NCI-H128 (cell line): Measurements from ENCODE around the gene BCL2.

Experiments
- DNase-seq: peaks from one replicate; lab custom pipeline; 2025; ENCODE audit not compliant: unreplicated experiment; lab: John Stamatoyannopoulos, UW

Gene BCL2

DNA sequence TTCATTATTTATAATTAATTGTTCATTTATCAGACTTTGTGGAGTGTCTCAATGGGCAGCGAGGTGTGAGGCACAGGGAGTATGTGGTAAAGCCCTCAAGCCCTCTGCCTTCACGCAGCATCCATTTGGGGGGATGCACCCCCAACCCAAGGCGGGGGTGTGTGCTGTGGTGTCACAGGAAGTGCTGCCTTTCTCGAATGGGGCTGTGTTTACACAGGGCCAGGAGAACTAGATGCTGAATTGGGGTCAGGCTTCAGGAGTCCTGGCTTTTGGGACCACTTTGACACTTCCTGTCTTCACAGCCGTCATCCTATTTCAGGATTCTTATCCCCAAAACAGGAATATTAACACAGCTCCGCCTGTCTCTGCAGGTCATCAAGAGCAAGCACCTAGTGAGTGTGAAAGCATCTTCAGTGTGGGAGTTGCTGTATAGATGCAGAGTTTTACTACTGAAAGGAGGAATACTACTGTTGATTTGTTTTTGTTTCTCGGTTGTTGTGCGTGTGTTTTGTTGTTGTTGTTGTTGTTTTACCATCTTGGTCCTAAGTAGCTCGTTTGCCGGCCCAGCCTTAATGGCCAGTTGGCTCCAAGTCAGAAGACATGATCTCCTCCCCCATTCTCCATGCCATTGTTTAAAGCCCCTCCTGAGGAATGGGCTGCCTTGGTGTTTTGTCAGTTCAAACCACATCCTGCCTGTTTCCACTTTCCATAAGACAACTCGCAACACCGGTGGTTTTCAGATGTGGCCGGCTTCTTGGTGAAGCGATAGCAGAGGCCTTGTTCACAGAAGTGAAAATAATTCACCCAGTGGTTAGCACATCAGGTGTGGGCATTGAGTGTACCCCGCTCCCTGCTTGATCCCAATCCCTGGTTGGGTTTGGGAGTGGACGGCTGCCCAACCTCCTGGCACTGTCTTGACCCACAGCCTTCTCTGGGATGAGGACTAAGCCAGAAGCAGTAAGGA is 221.3 kb downstream of the BCL2 start:
- DNase-seq, result no peak

DNA sequence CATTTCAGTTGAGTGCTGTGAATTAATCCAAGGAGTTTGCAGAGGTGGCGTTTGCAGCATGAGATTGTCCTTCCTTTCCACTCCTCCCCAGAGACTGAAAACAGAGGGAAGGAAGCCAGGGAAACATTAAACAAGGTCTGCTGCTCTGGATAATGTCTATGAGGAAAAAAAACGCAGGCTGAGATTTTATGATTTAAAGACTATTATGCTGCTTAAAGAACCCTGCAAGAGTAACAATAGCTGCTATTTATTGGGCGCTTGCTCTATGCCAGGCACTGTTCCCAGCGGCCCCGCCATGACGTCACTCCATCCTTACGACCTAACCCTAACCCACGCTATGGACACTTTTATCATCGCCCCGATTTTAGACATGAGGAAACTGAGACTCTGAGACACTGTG is 222.4 kb downstream of the BCL2 start:
- no peak for DNase-seq

DNA sequence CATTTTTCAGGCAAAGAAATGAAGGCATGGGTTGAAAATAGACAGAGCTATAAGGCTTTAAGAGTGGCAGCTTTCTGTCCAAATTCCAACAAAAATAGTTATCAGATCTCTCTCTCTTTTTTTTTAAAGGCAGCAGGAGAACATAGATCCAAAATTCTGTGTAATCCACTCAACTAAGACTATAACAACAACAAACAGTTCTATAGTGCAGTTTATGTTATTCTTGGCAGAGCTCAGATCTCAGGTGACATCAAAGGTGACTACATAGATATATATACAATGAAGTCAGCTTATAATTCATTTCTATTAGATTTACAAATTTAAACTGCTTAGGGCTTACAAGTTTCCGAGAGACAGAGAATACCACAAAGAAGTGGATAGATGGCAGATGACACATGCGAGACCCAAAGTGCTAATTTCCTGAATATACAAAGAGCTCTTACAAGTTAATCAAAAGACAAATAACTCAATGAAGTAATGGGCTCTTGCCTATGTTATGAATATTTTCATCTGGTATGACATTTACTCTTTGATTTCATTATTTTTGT is 223.2 kb downstream of the BCL2 start:
- no peak for DNase-seq

DNA sequence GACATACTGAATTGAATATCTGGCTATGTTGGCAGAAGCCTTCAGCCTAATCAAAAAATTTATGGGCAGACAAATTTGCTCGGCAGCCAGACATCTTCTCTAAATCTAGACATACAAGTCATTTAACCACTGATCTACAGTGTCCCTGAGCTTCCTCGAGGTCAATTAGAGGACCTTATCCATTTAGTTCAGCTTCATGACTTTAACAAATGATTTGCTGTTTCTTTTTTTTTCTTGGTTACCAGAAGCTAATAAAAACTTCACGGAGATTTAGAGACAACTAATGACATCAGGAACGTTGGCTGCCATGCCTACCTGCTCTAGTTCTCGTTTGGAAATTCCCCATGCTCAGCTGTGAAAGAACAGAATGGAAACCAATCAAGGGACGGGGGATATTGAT is 223.8 kb downstream of the BCL2 start:
- no peak for DNase-seq

DNA sequence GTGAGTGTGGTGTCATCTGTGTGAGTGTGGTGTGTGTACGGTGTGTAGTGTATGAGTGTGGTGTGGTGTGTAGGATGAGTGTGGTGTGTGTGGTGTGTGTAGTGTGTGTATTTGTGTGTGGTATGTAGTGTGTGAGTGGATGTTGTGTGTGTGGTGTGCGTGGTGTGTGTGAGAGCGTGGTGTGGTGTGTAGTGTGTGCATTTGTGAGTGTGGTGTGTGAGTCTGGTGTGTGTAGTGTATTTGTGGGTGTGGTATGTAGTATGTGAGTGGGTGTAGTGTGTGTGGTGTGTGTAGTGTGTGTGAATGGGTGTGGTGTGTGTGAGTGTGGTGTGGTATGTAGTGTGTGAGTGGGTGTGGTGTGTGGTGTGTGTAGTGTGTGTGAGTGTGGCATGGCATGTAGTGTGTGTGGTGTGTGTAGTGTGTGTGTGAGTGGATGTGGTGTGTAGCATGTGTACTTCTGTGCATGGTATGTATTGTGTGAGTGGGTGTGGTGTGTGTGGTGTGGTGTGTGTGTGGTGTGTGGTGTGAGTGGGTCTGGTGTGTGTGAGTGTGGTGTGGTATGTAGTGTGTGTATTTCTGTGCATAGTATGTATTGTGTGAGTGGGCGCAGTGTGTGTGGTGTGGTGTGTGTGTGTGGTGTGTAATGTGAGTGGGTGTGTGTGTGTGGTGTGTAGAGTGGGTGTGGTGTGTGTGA is 227.8 kb downstream of the BCL2 start:
- DNase-seq, result no peak

DNA sequence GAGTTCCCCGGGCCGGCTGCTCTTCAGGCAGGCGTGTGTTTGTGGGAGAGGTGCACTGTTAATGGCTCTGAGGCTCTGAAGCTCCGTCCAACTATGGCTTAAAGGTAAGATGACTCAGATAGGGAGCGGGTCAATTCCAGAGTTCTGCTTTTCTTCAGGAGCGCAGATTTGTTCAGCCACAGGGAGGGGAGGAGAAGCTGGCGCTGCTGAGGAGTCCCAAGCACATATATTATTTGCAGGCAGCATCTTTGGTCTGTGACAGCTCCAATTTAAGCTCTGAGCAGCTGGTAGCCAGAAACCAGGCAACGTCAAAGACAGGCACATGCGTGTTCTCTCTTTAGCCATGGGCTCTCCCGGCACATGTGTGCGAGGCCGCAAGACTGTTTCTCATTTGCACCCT is 229.2 kb downstream of the BCL2 start:
- DNase-seq, result no peak

DNA sequence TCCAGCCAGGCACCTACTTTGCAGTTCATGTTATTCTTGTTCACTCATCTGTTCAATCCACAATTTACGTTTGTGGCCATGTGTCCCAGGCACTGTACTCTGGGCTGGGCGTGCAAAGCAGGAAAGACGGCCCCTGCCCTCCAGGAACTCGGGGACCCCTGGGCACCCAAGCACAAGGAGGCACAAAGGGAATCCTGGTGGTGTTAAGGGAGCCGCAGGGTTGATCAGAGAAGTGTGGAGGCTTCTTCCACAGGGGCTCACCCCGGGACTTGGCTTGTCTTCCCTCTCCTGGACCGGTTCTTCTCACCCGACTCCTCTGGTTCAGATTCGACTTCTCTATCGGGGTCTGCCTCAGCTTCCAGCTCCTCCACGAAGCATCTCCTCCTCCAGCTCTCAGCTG is 230.5 kb downstream of the BCL2 start:
- no peak for DNase-seq

DNA sequence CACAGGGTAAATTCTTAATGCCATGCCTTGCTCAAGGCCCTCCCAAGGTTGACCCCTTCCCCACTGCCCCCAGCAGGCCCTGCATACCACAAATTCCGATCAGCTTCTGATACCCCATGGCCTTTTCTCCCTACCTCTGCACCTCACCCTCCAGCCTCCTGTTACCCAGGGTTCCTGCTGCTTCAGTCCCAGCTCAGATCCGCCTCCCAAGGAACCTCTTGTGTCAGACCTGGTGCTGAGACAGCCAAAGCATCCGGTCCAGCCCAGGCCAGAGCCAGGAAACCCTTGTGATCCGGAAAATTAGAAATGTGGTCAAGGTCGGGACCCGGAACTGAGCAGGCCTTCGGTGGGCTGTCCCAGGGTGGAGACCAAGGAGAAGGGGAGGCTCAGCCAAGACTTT is 231.3 kb downstream of the BCL2 start:
- DNase-seq, result no peak

DNA sequence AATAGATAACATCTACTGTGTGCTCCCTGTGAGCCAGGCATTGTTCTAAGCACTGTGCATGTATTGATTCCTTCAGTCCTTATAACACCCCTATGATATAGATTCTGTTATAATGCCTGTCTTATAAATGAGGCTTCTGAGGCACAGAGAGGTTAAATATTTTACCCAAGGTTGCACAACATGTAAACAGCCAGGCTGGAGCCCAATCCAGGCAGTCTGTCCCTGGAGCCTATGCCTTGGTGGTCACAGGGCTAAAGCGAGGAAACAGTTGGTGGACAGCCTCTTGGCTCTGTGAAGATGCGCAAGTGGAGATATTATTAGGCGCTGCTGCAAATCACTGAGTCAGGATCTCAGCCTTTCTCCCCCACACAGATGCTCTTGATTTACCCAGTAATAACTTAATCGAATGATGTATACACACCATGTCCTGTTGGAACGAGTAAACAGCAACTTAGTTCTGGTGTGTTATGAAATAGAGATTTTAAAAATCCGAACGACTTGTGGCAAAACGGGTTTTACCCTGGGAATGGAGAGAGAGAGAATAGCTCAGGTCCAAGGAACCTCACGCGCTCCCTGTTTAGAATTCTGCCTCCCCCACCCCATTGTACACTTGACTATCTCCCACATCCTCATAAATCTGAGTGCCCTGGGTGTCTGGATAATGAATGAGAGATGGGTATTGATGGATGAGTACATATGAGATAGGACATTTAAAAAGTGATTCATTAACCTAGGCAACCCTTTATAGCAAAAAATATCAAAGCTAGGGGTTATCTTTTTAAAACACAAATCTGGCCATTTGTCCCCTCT is 231.9 kb downstream of the BCL2 start:
- DNase-seq, result no peak

DNA sequence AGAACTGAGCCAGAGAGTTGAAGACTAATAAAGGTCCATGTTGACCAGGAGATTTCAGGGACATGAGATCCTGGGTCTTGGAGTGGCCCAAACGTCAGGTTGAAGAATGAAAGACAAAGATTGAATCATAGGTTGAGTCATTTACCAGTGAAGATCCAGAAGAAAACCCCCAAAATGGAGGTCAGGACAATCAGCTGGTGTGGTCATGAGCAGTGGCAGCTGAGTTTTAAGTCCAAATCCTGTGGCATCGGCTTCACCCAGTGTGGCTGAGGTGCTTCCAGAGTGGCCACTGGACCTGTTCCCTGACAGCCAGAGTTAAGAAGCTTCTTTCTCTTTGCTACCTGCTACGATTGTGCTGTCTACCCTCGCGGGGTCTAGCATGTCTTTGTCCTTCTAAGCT is 234.0 kb downstream of the BCL2 start:
- DNase-seq, result no peak

DNA sequence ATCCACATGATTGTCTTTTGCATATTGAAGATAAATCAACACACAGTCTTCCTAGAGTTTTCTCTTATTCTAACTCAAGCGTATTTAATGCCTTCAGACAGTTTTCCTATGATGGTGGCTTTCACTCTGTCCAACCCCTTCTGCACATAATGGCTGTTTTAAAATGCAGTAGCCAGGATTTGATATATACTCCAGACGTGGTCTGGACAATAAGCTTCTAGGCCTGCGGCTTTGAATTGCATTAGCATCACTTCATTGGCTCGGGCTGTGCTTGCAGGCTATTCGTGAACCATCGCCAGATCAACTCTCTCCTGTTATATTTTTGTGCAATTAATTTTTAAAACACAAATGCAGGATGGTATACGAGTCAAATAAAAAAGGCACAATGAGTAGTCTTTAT is 235.3 kb downstream of the BCL2 start:
- no peak for DNase-seq

DNA sequence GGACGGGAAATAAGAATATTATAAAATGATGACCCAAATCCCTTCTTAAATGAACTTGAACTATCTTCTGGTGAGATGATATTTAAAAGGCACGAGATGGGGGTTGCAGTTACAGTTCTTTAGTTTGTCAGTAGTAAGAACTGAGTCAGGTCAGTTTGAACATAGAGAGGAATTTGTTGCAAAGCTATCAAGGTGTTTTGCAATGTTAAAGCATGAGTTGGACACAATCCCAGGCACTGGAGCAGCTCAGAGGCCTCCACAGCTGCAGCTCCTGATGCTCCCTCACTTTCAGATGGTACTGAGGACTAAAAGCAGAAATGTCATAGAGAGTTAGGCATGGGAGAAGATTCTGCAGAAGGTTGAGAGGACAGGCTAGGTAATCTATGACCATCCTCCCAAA is 236.0 kb downstream of the BCL2 start:
- DNase-seq, result no peak

DNA sequence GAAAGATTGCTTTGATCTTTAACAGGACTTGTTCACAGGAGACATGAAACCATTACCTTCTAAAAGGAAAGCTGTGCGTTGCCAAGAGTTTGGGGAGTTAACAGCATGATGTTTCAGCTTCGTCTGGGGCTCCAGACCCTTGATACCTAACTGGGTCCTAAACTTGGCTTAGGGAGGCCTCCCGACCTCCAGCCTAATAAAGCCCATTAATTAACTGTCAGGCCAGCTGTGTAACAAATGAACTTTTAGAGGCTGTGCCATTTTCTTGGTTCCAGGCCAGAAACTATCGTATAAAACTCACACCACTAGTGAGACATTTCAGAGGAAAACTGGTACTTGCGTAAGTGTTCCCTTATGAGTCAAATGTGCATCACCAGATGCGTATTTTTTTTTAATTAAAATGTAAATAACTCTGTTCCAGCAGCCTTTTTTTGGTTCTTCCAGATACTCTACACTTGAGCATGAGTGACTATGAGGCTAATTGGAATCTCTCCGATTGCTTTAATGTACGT is 236.5 kb downstream of the BCL2 start:
- DNase-seq, result no peak

DNA sequence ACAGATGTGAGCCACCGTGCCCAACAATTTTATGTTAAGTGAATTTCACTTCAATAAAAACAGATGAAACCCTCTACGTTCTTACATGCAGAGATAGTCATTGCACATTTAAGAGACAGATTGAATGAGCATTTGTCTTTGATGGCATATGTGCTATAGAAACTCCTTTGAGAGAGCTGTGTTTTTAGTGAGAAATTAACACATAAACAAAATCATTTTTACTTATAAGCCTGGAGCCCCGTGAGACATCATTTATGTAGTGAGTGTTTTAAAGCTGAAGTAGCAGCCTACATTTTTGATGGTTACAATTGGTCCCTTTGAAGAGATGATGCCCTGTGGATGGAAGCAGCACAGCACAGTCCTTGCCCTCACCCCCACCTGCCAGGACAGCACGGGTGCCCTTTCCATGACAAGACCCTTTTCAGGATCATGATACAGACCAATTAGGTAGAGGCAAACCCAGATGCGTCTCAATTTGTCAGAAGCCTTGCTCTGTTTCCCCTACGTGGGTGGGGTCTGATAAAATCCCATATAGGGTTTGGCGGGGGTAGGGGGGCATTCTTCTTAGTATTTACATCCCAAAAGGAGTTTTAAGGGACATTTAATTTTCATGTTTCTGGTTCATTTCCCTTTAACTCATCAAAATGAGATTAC is 237.1 kb downstream of the BCL2 start:
- no peak for DNase-seq

DNA sequence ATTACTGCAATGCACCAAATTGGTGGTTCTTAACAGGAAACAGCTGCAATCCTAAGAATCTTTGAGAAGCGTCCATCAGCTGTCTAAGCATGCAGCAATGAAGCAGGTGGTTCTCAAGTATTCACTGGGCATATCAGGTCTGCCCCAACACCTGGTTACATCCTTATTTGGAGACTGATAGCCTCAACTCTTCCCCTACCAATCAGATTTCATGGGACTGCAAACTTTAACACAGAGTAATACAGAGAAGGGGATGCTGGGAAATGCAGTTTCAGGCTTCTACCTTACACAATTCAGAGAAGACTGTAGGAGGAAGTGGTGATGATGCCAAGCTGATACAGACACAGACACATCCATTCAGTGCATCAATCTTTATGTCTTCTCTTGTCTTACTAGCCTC is 240.5 kb downstream of the BCL2 start:
- no peak for DNase-seq

DNA sequence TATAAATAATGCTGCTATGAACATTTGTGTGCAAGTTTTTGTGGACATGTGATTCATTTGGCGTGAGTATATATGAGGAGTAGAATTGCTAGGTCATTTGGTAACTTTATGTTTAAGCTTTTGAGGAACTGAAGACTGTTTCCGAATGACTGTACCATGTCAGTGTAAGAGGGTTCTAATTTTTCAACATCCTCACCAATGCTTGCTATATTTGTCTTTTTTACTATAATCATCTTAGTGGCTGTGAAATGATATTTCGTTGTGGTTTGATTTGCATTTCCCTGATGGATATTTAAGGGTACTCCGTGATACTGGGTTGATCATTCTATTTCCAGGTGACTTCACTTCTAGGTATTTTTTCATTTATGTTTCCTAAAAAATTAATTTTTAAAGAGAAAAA is 241.1 kb downstream of the BCL2 start:
- DNase-seq, result no peak

DNA sequence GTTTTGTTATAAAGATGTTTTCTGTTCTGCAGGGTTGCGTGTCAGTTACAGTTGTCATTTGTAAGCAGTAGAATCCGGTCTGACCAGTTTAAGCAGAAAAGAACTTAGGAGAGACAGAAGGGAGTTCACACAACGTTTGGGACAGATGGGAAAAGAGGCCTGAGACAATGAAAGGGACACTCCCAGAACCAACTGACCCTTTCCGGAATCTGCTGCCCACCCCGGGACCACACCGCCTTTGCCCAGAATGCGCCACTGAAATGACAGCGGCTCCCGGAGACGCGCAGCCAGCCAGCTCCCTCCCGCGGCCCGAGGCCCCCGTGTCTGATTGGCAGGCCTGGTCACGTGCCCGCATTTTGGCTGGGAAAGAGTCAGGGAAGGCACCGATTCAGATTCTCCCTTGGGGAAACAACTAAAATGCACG is 244.6 kb downstream of the BCL2 start:
- peak; percentile 59 for DNase-seq

DNA sequence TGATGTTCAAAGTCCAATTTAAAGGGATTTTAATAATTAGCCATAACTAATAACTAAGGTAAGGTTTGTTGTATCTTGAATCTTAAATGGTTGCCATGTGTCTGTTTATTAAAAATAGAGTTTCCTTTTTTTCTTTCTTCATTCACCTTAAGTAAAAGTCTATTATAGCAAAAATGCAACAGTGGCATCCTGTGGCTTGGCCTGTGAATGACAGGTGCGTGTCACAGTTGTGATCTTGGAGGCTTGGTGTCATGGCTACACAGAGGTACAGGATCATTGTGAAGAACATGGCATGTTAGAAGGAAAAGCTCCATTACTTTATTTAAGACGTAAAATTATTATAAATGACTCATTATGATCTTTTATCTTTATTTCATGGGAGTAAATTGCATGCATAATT is 246.1 kb downstream of the BCL2 start:
- DNase-seq, result no peak
